Measurements from ENCODE around the gene ADARB1. TPM values are rescaled to one million over a fixed set of nuclear protein-coding genes. Genes with fewer than 3 reads are reported as not detected.
"Not testable (repeated sequence)": the region's sequence is repeated elsewhere in the genome, so short reads cannot be mapped to it uniquely, and the experiment has no call there.

The ADARB1 gene
- total RNA-seq, 2 experiments from 2014 or later, result 59.1 to 59.6 TPM

DNA sequence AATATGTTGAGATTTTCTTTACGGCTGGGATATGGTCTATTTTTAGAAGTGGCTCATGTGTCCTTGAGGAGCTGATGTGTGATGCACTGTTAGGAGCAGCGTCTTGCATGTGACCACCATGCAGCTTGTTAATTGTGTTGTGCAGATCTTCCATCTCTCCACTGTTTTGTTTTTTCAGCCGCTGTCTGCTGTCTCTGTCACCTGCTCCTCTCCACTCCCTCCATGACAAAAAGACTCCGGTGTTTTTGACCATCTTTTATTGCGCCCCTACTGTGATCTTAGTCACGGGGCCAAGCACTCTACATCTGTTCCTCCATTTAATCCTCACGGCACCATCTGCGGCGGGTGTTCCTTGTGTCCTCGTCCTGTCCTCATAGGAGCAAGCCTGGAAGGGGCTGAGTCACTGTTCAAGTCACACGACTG lies 51.8 kb downstream of the ADARB1 start:
- no peaks in the 10 kb centered on the region for H3K9me3 Mint-ChIP-seq
- no peak overlapping the region for H3K27ac Mint-ChIP-seq
- no peaks in the 10 kb centered on the region for H3K27me3 Mint-ChIP-seq
- ChIA-PET CTCF (interaction anchor here (0.9 to 8.1 kb wide), 5 partner anchors 13 to 181 kb away, joined by 3 to 150 read pairs (median 45); partner anchors contain the start of genes ADARB1 and SLX9), POLR2A (interaction anchor here (1.1 to 1.5 kb wide), 2 partner anchors 11 to 182 kb away, joined by 3 to 4 read pairs; no protein-coding TSS in a partner anchor)
- no peak overlapping the region for H3K4me3 Mint-ChIP-seq
- H3K4me1 Mint-ChIP-seq, result peaks cover 17% of the 10 kb centered on the region
- DNase-seq, result no peak
- H3K36me3 Mint-ChIP-seq (ENCODE audit: low read depth), result peaks cover 8% of the 10 kb centered on the region

- Mint-ChIP-seq H3K9me3 (no peaks in the 10 kb centered on the region), H3K4me3 (no peak overlapping the region), H3K36me3 (ENCODE audit: low read depth) (peaks cover 8% of the 10 kb centered on the region), H3K27ac (no peak overlapping the region), H3K27me3 (no peaks in the 10 kb centered on the region), H3K4me1 (peaks cover 17% of the 10 kb centered on the region)
- ChIA-PET POLR2A (no interaction called here), CTCF (interaction anchor here (0.8 to 8.1 kb wide), 6 partner anchors 12 to 182 kb away, joined by 5 to 150 read pairs (median 34); partner anchors contain the start of gene SLX9)
- no peak for DNase-seq
Measured at GRCh38 chr21:45126983-45127382, 52.6 kb downstream of the ADARB1 start.

GRCh38 chr21:45127937-45128336 lies 53.6 kb downstream of the ADARB1 start:
- H3K36me3 Mint-ChIP-seq (ENCODE audit: low read depth), result peaks cover 8% of the 10 kb centered on the region
- DNase-seq, result no peak
- H3K4me1 Mint-ChIP-seq, result peaks cover 21% of the 10 kb centered on the region
- ChIA-PET POLR2A (interaction anchor here (1.2 to 1.4 kb wide), 2 partner anchors 41 to 49 kb away, joined by 5 to 7 read pairs; no protein-coding TSS in a partner anchor), CTCF (interaction anchor here (0.6 to 8.1 kb wide), 46 partner anchors 7 to 617 kb away, joined by 3 to 150 read pairs (median 4); partner anchors contain the start of genes ADARB1, SLX9 and UBE2G2)
- H3K9me3 Mint-ChIP-seq, result no peaks in the 10 kb centered on the region
- no peaks in the 10 kb centered on the region for H3K27me3 Mint-ChIP-seq
- no peak overlapping the region for H3K27ac Mint-ChIP-seq
- no peak overlapping the region for H3K4me3 Mint-ChIP-seq

GRCh38 chr21:45128613-45129188 lies 54.3 kb downstream of the ADARB1 start:
- no peaks in the 10 kb centered on the region for H3K9me3 Mint-ChIP-seq
- H3K36me3 Mint-ChIP-seq (ENCODE audit: low read depth), result peaks cover 8% of the 10 kb centered on the region
- ChIA-PET POLR2A (interaction anchor here (1.2 to 1.4 kb wide), 2 partner anchors 42 to 50 kb away, joined by 5 to 7 read pairs; no protein-coding TSS in a partner anchor), CTCF (interaction anchor here (0.6 to 8.1 kb wide), 47 partner anchors 8 to 618 kb away, joined by 3 to 150 read pairs (median 4); partner anchors contain the start of genes ADARB1, SLX9 and UBE2G2)
- no peak overlapping the region for H3K27ac Mint-ChIP-seq
- H3K4me1 Mint-ChIP-seq, result peaks cover 21% of the 10 kb centered on the region
- DNase-seq, result peak; percentile 83
- no peak overlapping the region for H3K4me3 Mint-ChIP-seq
- no peaks in the 10 kb centered on the region for H3K27me3 Mint-ChIP-seq

DNA sequence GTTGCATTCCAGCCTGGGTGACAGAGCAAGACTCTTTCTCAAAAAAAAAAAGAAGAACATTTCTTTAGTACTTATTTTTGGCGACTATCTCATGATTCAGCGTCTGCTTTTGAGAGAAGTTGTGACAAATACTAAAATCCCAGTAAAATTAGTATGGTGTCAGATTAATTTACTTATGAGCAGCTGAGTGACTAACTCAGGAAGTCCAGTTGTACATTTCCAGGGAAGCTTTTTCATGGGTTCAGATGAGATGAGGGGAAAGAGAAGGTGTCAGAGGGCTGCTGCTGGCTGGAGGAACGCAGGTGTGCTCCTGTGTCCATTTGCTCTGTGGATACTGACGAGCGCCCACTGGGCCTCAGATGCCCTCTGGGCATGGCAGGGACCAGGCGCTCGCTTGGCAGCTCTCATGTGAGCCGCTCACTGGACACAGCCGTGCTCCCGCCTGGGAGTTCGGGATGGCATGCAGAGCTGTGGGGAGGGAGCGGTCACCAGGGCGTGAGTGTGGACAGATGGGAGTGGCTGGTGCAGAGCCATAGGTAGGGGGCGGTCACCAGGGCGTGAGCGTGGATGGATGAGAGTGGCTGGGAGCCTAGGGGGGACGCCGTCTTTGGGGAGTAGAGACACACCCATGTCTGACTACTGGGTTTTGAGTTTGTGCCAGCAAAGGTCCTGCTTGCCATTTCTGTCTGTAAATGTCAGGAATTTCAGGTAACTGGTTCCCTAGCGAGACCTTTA lies 55.0 kb downstream of the ADARB1 start:
- H3K27ac Mint-ChIP-seq, result no peak overlapping the region
- H3K27me3 Mint-ChIP-seq, result no peaks in the 10 kb centered on the region
- POLR2A ChIA-PET, result interaction anchor here (1.2 to 1.4 kb wide), 2 partner anchors 42 to 50 kb away, joined by 5 to 7 read pairs; no protein-coding TSS in a partner anchor
- H3K4me3 Mint-ChIP-seq, result no peak overlapping the region
- DNase-seq, result no peak
- H3K4me1 Mint-ChIP-seq, result peaks cover 21% of the 10 kb centered on the region
- peaks cover 10% of the 10 kb centered on the region for H3K36me3 Mint-ChIP-seq (ENCODE audit: low read depth)
- CTCF ChIA-PET, result interaction anchor here (1.0 to 8.1 kb wide), 22 partner anchors 9 to 328 kb away, joined by 3 to 150 read pairs (median 6); partner anchors contain the start of genes ADARB1, SLX9 and UBE2G2
- no peaks in the 10 kb centered on the region for H3K9me3 Mint-ChIP-seq

- Mint-ChIP-seq H3K4me3 (no peak overlapping the region), H3K27ac (no peak overlapping the region), H3K27me3 (no peaks in the 10 kb centered on the region), H3K36me3 (ENCODE audit: low read depth) (peaks cover 11% of the 10 kb centered on the region), H3K9me3 (no peaks in the 10 kb centered on the region), H3K4me1 (peaks cover 21% of the 10 kb centered on the region)
- POLR2A ChIA-PET, result no interaction called here
- no peak for DNase-seq
- CTCF ChIA-PET, result interaction anchor here (1.2 to 8.1 kb wide), 8 partner anchors 8 to 185 kb away, joined by 3 to 150 read pairs (median 19); partner anchors contain the start of gene SLX9
Measured at GRCh38 chr21:45130324-45130774, 56.0 kb downstream of the ADARB1 start.

DNA sequence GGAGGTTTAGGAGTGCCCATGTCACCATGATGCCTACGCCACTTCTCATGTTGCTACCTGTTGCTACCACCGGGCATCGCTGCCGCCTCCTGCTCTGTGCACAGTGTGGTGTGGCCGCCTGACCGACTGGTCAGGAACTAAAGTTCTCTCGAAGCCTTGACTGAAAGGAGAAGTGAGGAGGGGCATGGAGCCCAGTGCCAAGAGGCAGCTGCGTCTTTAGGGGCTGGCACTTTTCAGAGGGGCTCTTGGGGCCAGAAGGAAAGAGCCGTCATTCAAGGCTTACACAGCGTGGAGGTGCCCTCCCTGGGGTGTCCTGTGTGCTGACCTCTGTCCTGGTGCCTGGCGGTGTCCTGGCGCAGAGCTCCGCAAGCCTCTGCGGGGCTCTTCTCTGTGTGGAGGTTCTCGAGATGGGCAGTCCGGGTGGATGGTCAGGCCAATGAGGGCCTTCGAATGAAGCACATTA lies 57.2 kb downstream of the ADARB1 start:
- Mint-ChIP-seq H3K9me3 (no peaks in the 10 kb centered on the region), H3K36me3 (ENCODE audit: low read depth) (peaks cover 7% of the 10 kb centered on the region), H3K4me1 (peaks cover 21% of the 10 kb centered on the region), H3K27me3 (no peaks in the 10 kb centered on the region), H3K4me3 (no peak overlapping the region), H3K27ac (no peak overlapping the region)
- CTCF ChIA-PET, result interaction anchor here (0.5 to 8.1 kb wide), 4 partner anchors 21 to 200 kb away, joined by 5 to 150 read pairs (median 26); partner anchors contain the start of gene SLX9
- no peak for DNase-seq
- POLR2A ChIA-PET, result no interaction called here

GRCh38 chr21:45132841-45133573 lies 58.6 kb downstream of the ADARB1 start:
- no peak overlapping the region for H3K4me3 Mint-ChIP-seq
- H3K4me1 Mint-ChIP-seq, result peaks cover 21% of the 10 kb centered on the region
- H3K27ac Mint-ChIP-seq, result no peak overlapping the region

GRCh38 chr21:45133574-45134278 lies 59.3 kb downstream of the ADARB1 start:
- CTCF ChIA-PET, H3K4me3 Mint-ChIP-seq: not testable (repeated sequence)

More at GRCh38 chr21:45132841-45133573, 58.6 kb downstream of the ADARB1 start:
- ChIA-PET POLR2A (no interaction called here), CTCF (no interaction called here)
- no peaks in the 10 kb centered on the region for H3K27me3 Mint-ChIP-seq
- DNase-seq, result no peak
- no peaks in the 10 kb centered on the region for H3K9me3 Mint-ChIP-seq
- peaks cover 11% of the 10 kb centered on the region for H3K36me3 Mint-ChIP-seq (ENCODE audit: low read depth)

DNA sequence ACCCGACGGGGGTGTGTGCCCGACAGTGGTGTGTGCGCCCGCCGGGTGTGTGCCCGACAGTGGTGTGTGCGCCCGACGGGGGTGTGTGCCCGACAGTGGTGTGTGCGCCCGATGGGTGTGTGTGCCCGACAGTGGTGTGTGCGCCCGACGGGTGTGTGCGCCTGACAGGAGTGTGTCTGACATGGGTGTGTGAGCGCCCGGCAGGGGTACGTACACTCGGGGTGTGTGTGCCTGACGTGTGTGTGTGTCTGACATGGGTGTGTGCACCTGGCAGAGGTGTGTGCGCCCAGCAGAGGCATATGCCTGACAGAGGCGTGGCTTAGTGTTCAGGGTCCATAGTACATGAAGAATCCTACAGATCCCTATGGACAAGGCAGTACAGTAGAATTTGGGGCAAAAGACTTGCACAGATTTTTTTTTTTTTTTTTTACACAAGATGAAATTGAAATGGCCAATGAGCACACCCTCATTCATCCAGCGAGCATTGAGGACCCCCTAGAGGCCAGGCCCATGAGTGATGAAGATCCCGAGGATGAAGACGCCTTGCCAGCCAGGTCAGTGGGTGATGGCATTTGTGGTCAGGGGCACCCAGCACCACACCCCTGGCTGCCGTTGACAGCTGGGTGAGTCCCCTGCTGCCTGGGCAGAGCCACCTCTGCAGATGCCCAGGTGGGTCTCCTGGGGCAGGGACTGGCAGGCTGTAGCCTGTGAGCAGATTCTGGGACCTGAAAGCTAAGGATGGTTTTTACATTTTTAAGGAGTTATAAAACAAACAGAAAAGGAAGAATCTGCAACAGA lies 60.1 kb downstream of the ADARB1 start:
- POLR2A ChIA-PET, result no interaction called here
- no peaks in the 10 kb centered on the region for H3K27me3 Mint-ChIP-seq
- H3K4me1 Mint-ChIP-seq, result peaks cover 22% of the 10 kb centered on the region
- H3K27ac Mint-ChIP-seq, result no peak overlapping the region
- peaks cover 11% of the 10 kb centered on the region for H3K36me3 Mint-ChIP-seq (ENCODE audit: low read depth)
- CTCF ChIA-PET, result no interaction called here
- H3K4me3 Mint-ChIP-seq, result no peak overlapping the region
- no peak for DNase-seq
- H3K9me3 Mint-ChIP-seq, result no peaks in the 10 kb centered on the region

More at GRCh38 chr21:45133574-45134278, 59.3 kb downstream of the ADARB1 start:
- H3K4me1 Mint-ChIP-seq, result peaks cover 21% of the 10 kb centered on the region
- POLR2A ChIA-PET, H3K27me3 Mint-ChIP-seq, H3K27ac Mint-ChIP-seq, H3K9me3 Mint-ChIP-seq, DNase-seq: not testable (repeated sequence)
- H3K36me3 Mint-ChIP-seq (ENCODE audit: low read depth), result peaks cover 11% of the 10 kb centered on the region

DNA sequence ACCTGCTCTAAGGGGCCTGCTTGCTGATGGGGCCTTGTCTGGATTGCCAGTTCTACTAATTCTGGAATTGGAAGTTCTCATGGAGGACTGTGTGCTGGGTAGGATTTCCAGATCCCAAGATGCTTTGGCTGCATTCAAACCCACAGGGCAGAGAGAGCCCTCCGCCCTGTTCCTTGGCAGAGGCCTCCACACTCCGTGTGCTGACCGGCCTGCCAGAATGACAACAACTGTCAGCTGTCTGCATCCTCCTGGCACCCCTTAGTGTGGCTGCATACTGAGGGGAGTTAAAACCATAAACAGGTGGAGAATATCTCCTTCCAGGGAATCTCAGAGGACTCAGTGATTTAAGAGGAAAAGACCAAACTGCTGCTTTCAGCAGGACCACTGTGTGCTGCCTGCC lies 60.7 kb downstream of the ADARB1 start:
- POLR2A ChIA-PET, result no interaction called here
- Mint-ChIP-seq H3K4me3 (no peak overlapping the region), H3K27me3 (no peaks in the 10 kb centered on the region), H3K9me3 (no peaks in the 10 kb centered on the region), H3K27ac (no peak overlapping the region), H3K4me1 (peaks cover 17% of the 10 kb centered on the region), H3K36me3 (ENCODE audit: low read depth) (peaks cover 10% of the 10 kb centered on the region)
- CTCF ChIA-PET, result no interaction called here
- DNase-seq, result no peak
